Measurements from ENCODE around the gene BRD4. TPM values are rescaled to one million over a fixed set of nuclear protein-coding genes. Genes with fewer than 3 reads are reported as not detected.

The BRD4 gene
- polyA plus RNA-seq, 1 donor from 2014 or later: 3.6 TPM

DNA sequence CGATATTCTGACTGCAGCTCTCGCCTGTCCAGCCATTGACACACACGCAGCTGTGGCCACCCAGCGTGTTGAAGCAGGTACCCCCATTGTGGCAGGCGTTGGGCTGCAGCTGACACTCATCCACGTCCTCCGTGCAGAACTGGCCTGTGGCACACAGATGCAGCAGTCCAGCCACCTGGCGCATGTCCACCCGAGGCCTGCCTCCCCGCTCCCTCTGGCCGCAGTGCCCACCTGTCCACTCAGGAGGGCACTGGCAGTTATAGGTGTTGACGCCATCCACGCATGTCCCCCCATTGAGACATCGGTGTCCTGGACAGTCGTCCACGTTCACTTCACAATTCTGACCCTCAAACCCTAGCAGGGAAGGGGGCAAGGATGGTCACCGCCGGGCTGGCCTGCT lies 140.8 kb downstream of the BRD4 start:
- TF ChIP-seq MXI1 (conservative IDR thresholded peaks at IDR 0.05; ENCODE audit: poor library complexity, severe bottlenecking): no peak
- TF ChIP-seq, protein P1, sequence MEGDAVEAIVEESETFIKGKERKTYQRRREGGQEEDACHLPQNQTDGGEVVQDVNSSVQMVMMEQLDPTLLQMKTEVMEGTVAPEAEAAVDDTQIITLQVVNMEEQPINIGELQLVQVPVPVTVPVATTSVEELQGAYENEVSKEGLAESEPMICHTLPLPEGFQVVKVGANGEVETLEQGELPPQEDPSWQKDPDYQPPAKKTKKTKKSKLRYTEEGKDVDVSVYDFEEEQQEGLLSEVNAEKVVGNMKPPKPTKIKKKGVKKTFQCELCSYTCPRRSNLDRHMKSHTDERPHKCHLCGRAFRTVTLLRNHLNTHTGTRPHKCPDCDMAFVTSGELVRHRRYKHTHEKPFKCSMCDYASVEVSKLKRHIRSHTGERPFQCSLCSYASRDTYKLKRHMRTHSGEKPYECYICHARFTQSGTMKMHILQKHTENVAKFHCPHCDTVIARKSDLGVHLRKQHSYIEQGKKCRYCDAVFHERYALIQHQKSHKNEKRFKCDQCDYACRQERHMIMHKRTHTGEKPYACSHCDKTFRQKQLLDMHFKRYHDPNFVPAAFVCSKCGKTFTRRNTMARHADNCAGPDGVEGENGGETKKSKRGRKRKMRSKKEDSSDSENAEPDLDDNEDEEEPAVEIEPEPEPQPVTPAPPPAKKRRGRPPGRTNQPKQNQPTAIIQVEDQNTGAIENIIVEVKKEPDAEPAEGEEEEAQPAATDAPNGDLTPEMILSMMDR (IDR thresholded peaks at IDR 0.05; ENCODE audit: poor library complexity, severe bottlenecking): no peak
- no peak for TF ChIP-seq EZH2 (IDR thresholded peaks at IDR 0.05; ENCODE audit: borderline replicate concordance, insufficient read depth, low read length, poor library complexity, severe bottlenecking)
- no peak for TF ChIP-seq POLR2AphosphoS5 (IDR thresholded peaks at IDR 0.05)
- TF ChIP-seq EP300 (conservative IDR thresholded peaks at IDR 0.05; ENCODE audit: poor library complexity, severe bottlenecking): no peak
- TF ChIP-seq, protein P2, sequence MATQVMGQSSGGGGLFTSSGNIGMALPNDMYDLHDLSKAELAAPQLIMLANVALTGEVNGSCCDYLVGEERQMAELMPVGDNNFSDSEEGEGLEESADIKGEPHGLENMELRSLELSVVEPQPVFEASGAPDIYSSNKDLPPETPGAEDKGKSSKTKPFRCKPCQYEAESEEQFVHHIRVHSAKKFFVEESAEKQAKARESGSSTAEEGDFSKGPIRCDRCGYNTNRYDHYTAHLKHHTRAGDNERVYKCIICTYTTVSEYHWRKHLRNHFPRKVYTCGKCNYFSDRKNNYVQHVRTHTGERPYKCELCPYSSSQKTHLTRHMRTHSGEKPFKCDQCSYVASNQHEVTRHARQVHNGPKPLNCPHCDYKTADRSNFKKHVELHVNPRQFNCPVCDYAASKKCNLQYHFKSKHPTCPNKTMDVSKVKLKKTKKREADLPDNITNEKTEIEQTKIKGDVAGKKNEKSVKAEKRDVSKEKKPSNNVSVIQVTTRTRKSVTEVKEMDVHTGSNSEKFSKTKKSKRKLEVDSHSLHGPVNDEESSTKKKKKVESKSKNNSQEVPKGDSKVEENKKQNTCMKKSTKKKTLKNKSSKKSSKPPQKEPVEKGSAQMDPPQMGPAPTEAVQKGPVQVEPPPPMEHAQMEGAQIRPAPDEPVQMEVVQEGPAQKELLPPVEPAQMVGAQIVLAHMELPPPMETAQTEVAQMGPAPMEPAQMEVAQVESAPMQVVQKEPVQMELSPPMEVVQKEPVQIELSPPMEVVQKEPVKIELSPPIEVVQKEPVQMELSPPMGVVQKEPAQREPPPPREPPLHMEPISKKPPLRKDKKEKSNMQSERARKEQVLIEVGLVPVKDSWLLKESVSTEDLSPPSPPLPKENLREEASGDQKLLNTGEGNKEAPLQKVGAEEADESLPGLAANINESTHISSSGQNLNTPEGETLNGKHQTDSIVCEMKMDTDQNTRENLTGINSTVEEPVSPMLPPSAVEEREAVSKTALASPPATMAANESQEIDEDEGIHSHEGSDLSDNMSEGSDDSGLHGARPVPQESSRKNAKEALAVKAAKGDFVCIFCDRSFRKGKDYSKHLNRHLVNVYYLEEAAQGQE (IDR thresholded peaks at IDR 0.05; ENCODE audit: borderline replicate concordance): no peak
- TF ChIP-seq RAD21 (conservative IDR thresholded peaks at IDR 0.05): no peak
- no peak for TF ChIP-seq SMC3 (conservative IDR thresholded peaks at IDR 0.05; ENCODE audit: poor library complexity)
- TF ChIP-seq TAF1 (IDR thresholded peaks at IDR 0.05; ENCODE audit: low read depth): no peak
- no peak overlapping the region for H3K4me3 ChIP-seq (ENCODE audit: low read length)

DNA sequence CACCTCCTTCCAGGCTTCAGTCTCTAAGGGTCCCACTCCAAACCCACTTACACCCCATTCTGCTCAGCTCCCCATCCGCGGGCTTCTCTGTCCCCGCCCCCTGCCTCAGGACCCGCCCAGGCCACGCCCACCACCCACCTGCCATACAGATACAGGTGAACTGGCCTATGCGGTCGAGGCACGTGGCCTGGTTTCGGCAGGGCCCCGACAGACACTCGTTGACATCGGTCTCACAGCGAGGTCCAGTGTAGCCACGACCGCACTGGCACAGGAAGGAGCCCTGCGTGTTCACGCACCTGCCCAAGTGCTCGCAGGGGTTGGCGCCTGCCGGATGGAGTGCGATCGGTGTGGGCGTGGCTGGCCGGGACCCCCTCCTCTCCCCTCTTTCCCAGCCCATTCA lies 143.5 kb downstream of the BRD4 start:
- TF ChIP-seq, protein P1 (IDR thresholded peaks at IDR 0.05; ENCODE audit: poor library complexity, severe bottlenecking): no peak
- TF ChIP-seq RAD21 (conservative IDR thresholded peaks at IDR 0.05): no peak
- no peak for TF ChIP-seq EP300 (conservative IDR thresholded peaks at IDR 0.05; ENCODE audit: poor library complexity, severe bottlenecking)
- TF ChIP-seq EZH2 (IDR thresholded peaks at IDR 0.05; ENCODE audit: borderline replicate concordance, insufficient read depth, low read length, poor library complexity, severe bottlenecking): no peak
- TF ChIP-seq POLR2AphosphoS5 (IDR thresholded peaks at IDR 0.05): no peak
- no peak for TF ChIP-seq TAF1 (IDR thresholded peaks at IDR 0.05; ENCODE audit: low read depth)
- TF ChIP-seq SMC3 (conservative IDR thresholded peaks at IDR 0.05; ENCODE audit: poor library complexity): no peak
- TF ChIP-seq MXI1 (conservative IDR thresholded peaks at IDR 0.05; ENCODE audit: poor library complexity, severe bottlenecking): no peak
- TF ChIP-seq, protein P2 (IDR thresholded peaks at IDR 0.05; ENCODE audit: borderline replicate concordance): no peak
- H3K4me3 ChIP-seq (ENCODE audit: low read length): no peak overlapping the region
- H3K36me3 ChIP-seq (ENCODE audit: insufficient read depth, low read length): no peaks in the 10 kb centered on the region
- no peaks in the 10 kb centered on the region for H3K9me3 ChIP-seq (ENCODE audit: low read length)
- no peak overlapping the region for H2AFZ ChIP-seq (ENCODE audit: low read depth, low read length)
- H3K27ac ChIP-seq (ENCODE audit: low read length): no peak overlapping the region
- H4K20me1 ChIP-seq (ENCODE audit: insufficient read depth): no peaks in the 10 kb centered on the region
- H3K27me3 ChIP-seq (ENCODE audit: insufficient read depth, low read depth, low read length): no peaks in the 10 kb centered on the region
- no peak overlapping the region for H3K9ac ChIP-seq (ENCODE audit: low read length)
- no peaks in the 10 kb centered on the region for H3K9me2 ChIP-seq (ENCODE audit: insufficient read depth, low read length)
- no peaks in the 10 kb centered on the region for H3F3A ChIP-seq (ENCODE audit: insufficient read depth, low read length, poor library complexity, severe bottlenecking)
- H3K79me2 ChIP-seq (replicated peaks; ENCODE audit: insufficient read depth, low read length): no peaks in the 10 kb centered on the region
- no peak overlapping the region for H3K4me2 ChIP-seq (ENCODE audit: low read length)

More for the DNA sequence above, 140.8 kb downstream of the BRD4 start:
- no peaks in the 10 kb centered on the region for H3F3A ChIP-seq (ENCODE audit: insufficient read depth, low read length, poor library complexity, severe bottlenecking)
- H3K9me3 ChIP-seq (ENCODE audit: low read length): no peaks in the 10 kb centered on the region
- H2AFZ ChIP-seq (ENCODE audit: low read depth, low read length): no peak overlapping the region
- no peaks in the 10 kb centered on the region for H3K27me3 ChIP-seq (ENCODE audit: insufficient read depth, low read depth, low read length)
- no peak overlapping the region for H3K9ac ChIP-seq (ENCODE audit: low read length)
- no peaks in the 10 kb centered on the region for H3K36me3 ChIP-seq (ENCODE audit: insufficient read depth, low read length)
- H3K79me2 ChIP-seq (replicated peaks; ENCODE audit: insufficient read depth, low read length): peaks cover 7% of the 10 kb centered on the region
- no peak overlapping the region for H3K4me2 ChIP-seq (ENCODE audit: low read length)
- no peak overlapping the region for H3K27ac ChIP-seq (ENCODE audit: low read length)
- no peaks in the 10 kb centered on the region for H3K9me2 ChIP-seq (ENCODE audit: insufficient read depth, low read length)
- no peaks in the 10 kb centered on the region for H4K20me1 ChIP-seq (ENCODE audit: insufficient read depth)

Measured in neural cell (in vitro differentiated cells).